Activated naive CD4-positive, alpha-beta T cell treated with anti-CD3 and anti-CD28 coated beads, Interleukin-2, amount 50 U/mL, for 24 hours (primary cell): ENCODE measurements around the gene TFDP1.
"Not testable (repeated sequence)": the region's sequence is repeated elsewhere in the genome, so short reads cannot be mapped to it uniquely, and the experiment has no call there.

Experiments used
- H3K27ac Mint-ChIP-seq: one replicate; pipeline ENCODE4 v1.8.0; 2021; ENCODE audit warnings: mild to moderate bottlenecking, mixed read lengths
- H3K27me3 Mint-ChIP-seq: one replicate; pipeline ENCODE4 v1.8.0; 2021; ENCODE audit warnings: mixed read lengths
- H3K36me3 Mint-ChIP-seq: one replicate; pipeline ENCODE4 v1.8.0; 2021; ENCODE audit warnings: mixed read lengths
- H3K4me1 Mint-ChIP-seq: one replicate; pipeline ENCODE4 v1.8.0; 2021; ENCODE audit warnings: mixed read lengths
- H3K4me3 Mint-ChIP-seq: one replicate; pipeline ENCODE4 v1.8.0; 2021; ENCODE audit warnings: mild to moderate bottlenecking, mixed read lengths
- H3K9me3 Mint-ChIP-seq: one replicate; pipeline ENCODE4 v1.8.0; 2021; ENCODE audit warnings: mixed read lengths

The TFDP1 gene

DNA sequence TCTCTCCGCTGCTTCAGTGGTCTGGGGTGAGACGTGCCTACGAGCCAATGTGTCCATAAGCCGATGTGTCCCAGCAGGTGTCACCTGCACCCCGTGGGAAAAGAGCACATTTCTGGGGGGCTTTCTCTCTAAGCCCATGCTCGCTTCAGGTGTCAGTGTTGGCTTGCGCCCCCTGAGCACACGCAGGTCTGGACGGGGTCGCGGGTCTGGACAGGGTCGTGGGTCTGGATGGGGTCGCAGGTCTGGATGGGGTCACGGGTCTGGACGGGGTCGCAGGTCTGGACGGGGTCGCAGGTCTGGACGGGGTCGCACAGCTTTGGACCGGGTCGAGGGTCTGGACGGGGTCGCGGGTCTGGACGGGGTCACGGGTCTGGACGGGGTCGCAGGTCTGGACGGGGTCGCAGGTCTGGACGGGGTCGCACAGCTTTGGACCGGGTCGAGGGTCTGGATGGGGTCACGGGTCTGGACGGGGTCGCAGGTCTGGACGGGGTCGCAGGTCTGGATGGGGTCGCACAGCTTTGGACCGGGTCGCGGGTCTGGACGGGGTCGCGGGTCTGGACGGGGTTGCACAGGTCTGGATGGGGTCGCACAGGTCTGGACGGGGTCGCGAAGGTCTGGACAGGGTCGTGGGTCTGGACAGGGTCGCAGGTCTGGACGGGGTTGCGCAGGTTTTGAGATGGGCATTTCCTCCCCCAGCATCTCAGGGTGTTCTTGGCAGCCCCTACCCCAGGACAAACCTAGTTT is 24.5 kb upstream of the TFDP1 start:
- Mint-ChIP-seq H3K4me3 (no peak overlapping the region), H3K27me3 (no peaks in the 10 kb centered on the region), H3K36me3 (no peaks in the 10 kb centered on the region), H3K9me3 (no peaks in the 10 kb centered on the region), H3K4me1 (peaks cover 4% of the 10 kb centered on the region), H3K27ac (no peak overlapping the region)

DNA sequence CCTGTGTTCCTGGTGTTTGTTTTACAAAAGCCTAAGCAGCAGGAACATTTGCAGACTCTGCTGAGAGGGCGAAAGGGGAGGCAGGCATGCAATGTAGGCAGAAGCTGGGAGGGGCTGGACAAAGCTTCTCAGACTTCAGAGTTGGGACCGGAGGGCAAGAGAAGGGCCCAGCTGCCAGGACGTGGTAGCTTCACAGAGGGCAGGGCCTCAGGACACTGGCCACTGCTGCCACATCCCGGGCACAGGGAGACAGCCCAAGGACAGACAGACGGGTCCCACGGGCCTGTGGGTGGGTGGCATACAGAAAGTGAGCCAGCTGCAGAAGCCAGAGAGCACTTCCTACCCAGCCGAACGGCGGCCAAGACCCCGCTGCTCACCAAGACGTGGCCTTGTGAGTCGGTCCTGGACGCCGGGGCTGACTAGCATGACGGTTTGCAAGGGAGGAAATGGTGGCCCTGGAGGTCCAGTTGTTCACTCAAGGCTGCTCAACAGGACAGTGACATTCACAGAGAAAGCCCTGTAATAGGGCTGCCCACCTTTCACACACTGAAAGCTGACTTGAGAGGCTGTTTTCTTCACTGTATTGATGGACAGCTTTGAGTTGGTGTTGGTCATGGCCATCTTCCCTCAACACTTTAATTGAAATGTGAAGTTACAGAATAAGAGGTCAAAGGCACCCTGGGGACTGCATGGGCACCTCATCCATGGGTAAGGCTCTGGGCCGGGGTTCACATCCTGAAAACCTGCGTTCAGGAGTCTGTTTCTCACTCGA is 23.7 kb upstream of the TFDP1 start:
- Mint-ChIP-seq H3K27ac (no peak overlapping the region), H3K4me3 (no peak overlapping the region), H3K27me3 (no peaks in the 10 kb centered on the region), H3K9me3 (no peaks in the 10 kb centered on the region), H3K36me3 (no peaks in the 10 kb centered on the region), H3K4me1 (peaks cover 4% of the 10 kb centered on the region)

DNA sequence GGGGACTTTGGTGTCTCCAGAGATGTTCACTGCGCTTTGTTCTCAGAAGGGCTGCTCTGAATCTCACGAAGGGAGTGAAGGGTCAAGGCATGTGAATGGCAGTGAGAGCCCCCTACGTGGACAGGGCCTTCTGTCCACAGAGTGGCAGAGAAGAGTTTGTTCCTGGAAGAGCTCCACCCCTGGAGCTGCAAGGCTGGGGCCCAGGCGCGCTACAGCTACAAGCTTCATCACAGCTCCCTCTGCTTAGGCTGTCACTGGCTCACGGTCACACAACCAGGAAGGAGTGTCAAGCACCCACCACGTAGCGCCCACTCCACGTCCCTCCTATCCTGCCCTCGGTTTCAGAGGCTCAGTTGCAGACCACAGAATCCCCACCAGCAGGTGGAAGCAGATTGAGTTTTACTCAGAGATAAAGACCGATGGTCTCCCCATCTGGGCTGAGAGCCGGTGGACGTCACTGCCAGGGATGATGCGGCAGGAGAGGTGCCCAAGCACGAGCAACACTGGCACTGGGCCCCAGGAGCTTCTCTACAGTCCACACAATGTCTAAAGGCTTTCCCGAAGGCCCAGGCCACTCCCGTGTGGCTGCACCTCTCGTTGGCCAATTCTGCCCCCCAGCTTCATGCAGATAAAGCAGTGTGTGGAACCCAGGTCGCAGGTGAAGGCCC is 23.0 kb upstream of the TFDP1 start:
- Mint-ChIP-seq H3K27ac (no peak overlapping the region), H3K27me3 (no peaks in the 10 kb centered on the region), H3K4me3 (no peak overlapping the region), H3K4me1 (peaks cover 4% of the 10 kb centered on the region), H3K36me3 (no peaks in the 10 kb centered on the region), H3K9me3 (no peaks in the 10 kb centered on the region)

- Mint-ChIP-seq H3K4me1 (peaks cover 4% of the 10 kb centered on the region), H3K4me3 (no peak overlapping the region), H3K9me3 (no peaks in the 10 kb centered on the region), H3K27me3 (no peaks in the 10 kb centered on the region), H3K27ac (no peak overlapping the region), H3K36me3 (no peaks in the 10 kb centered on the region)
These were observed 22.3 kb upstream of the TFDP1 start for GRCh38 chr13:113562085-113562749.

- Mint-ChIP-seq H3K4me1 (peaks cover 4% of the 10 kb centered on the region), H3K36me3 (no peaks in the 10 kb centered on the region), H3K4me3 (no peak overlapping the region), H3K9me3 (no peaks in the 10 kb centered on the region), H3K27me3 (no peaks in the 10 kb centered on the region), H3K27ac (no peak overlapping the region)
These were observed 21.7 kb upstream of the TFDP1 start for GRCh38 chr13:113562844-113563243.

DNA sequence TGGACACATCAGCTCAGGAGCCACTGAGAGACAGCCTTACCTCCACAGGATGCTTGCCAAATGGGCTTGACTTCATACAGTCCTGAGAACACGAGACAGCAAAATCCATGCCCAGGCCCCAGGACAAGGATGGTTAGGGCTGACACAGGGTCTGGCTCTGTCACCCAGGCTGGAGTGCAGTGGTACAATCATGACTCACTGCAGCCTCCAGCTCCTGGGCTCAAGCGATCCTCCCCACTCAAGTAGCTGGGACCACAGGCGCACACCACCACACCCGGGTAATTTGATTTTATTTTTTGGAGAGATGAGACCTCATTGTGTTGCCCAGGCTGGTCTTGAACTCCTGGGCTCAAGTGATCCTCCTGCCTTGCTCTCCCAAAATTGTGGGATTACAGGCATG is 21.0 kb upstream of the TFDP1 start:
- not testable (repeated sequence) for H3K4me1 Mint-ChIP-seq, H3K36me3 Mint-ChIP-seq, H3K27ac Mint-ChIP-seq, H3K9me3 Mint-ChIP-seq, H3K4me3 Mint-ChIP-seq, H3K27me3 Mint-ChIP-seq

DNA sequence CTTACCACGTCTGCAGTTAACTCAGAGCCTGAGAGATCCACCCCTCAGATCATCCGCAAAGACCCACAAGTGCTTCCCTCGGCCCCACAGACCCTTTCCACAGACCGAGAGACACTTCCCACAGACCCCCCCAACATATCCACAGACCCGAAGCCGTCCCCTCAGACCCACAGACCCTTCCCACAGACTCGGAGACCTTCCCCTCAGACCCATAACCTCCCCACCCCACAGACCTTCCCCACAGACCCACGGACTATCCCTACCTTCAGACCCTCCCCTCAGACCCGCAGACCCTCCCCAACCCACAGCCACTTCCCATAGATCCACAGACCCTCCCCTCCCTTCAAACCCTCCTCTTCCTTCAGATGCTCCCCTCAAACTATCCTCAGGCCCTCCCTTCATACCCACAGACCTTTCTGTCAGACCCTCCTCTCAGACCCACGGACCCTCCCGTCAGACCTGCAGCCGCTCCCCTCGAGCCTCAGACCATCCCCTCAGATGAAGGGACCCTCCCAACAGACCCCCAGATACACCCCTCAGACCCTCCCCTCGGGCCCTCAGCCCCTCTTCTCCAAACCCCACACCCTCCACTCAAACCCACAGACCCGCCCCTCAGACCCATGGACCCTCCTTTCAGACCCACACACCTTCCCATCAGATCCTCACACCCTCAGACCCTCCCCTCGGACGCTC is 20.1 kb upstream of the TFDP1 start:
- Mint-ChIP-seq H3K4me1 (peaks cover 4% of the 10 kb centered on the region), H3K36me3 (no peaks in the 10 kb centered on the region), H3K4me3 (no peak overlapping the region), H3K9me3 (no peaks in the 10 kb centered on the region), H3K27ac (no peak overlapping the region), H3K27me3 (no peaks in the 10 kb centered on the region)

- Mint-ChIP-seq H3K4me3 (no peak overlapping the region), H3K27me3 (no peaks in the 10 kb centered on the region), H3K36me3 (no peaks in the 10 kb centered on the region), H3K9me3 (no peaks in the 10 kb centered on the region), H3K4me1 (peaks cover 4% of the 10 kb centered on the region), H3K27ac (no peak overlapping the region)
These were observed 18.9 kb upstream of the TFDP1 start for GRCh38 chr13:113565526-113566226.

- Mint-ChIP-seq H3K9me3 (no peaks in the 10 kb centered on the region), H3K27me3 (no peaks in the 10 kb centered on the region), H3K4me3 (no peak overlapping the region), H3K27ac (no peak overlapping the region), H3K36me3 (no peaks in the 10 kb centered on the region), H3K4me1 (peaks cover 4% of the 10 kb centered on the region)
These were observed 18.4 kb upstream of the TFDP1 start for GRCh38 chr13:113566227-113566561.

GRCh38 chr13:113567681-113568080 is 16.9 kb upstream of the TFDP1 start:
- Mint-ChIP-seq H3K4me3 (no peak overlapping the region), H3K36me3 (no peaks in the 10 kb centered on the region), H3K27me3 (no peaks in the 10 kb centered on the region), H3K27ac (no peak overlapping the region), H3K9me3 (no peaks in the 10 kb centered on the region), H3K4me1 (peaks cover under 1% of the 10 kb centered on the region)

DNA sequence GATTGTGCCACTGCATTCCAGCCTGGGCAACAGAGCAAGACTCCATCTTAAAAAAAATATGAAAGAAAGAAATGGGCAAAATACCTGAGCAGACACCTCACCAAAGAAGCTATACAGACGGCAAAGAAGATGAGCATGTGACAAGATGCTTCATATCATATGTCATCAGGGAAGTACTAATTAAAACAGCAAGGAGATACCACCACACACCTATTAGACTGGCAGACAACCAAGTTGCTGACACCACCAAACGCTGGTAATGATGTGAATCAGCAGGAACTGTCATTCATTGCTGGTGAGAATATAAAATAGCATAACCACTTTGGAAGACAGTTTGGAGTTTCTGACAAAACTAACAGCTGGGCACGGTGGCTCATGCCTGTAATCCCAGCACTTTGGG is 11.5 kb upstream of the TFDP1 start:
- Mint-ChIP-seq H3K36me3 (peaks cover 7% of the 10 kb centered on the region), H3K9me3 (peaks cover 12% of the 10 kb centered on the region), H3K27me3 (peaks cover 2% of the 10 kb centered on the region), H3K27ac (no peak overlapping the region), H3K4me1 (no peaks in the 10 kb centered on the region), H3K4me3 (no peak overlapping the region)

DNA sequence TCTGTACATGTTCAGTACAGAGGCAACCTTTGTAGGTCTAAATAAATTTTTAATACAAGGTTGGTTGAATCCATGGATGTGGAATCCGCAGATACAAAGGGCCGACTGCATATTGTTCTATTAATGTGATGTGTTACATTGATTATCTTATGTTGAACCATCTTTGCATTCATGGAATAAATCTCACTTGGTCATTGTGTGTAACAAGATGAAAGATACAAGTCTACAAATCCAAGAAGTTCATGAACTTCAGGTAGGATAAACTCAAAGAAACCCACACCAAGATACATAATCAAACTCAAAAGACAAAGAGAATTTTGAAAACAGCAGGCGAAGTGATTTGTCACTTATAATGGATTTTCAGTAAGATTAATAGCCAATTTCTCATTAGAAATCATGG is 8.0 kb upstream of the TFDP1 start:
- H3K4me3 Mint-ChIP-seq: no peak overlapping the region
- peaks cover 12% of the 10 kb centered on the region for H3K9me3 Mint-ChIP-seq
- peaks cover 2% of the 10 kb centered on the region for H3K27me3 Mint-ChIP-seq
- H3K27ac Mint-ChIP-seq: no peak overlapping the region
- H3K36me3 Mint-ChIP-seq: peaks cover 7% of the 10 kb centered on the region
- no peaks in the 10 kb centered on the region for H3K4me1 Mint-ChIP-seq

DNA sequence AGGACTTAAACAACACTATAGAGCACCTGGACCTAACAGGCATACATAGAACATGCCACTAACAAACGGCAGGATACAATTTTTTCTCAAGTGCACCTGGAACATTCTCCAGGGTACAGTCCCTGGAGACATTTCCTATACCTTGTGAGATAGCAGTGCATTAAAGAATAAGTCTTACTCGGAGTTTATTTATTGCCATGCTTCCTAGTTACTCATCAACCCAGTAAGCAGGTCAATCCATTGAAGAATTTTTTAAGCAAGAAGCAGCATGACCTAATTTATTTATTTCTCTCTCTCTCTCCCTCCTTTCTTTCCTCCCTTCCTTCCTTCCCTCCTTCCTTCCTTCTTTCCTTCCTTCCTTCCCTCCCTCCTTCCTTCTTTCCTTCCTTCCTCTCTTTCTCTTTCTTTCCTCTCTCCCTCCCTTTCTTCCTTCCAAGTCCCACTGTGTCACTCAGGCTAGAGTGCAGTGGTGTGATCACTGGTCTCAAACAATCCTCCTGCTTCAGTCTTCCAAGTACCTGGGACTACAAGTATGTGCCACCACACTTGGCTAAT is 6.6 kb upstream of the TFDP1 start:
- H3K4me1 Mint-ChIP-seq: no peaks in the 10 kb centered on the region
- peaks cover 2% of the 10 kb centered on the region for H3K27me3 Mint-ChIP-seq
- no peak overlapping the region for H3K4me3 Mint-ChIP-seq
- peaks cover 12% of the 10 kb centered on the region for H3K9me3 Mint-ChIP-seq
- H3K27ac Mint-ChIP-seq: no peak overlapping the region
- peaks cover 6% of the 10 kb centered on the region for H3K36me3 Mint-ChIP-seq

GRCh38 chr13:113579686-113580085 is 4.9 kb upstream of the TFDP1 start:
- no peak overlapping the region for H3K4me3 Mint-ChIP-seq
- H3K36me3 Mint-ChIP-seq: peaks cover 5% of the 10 kb centered on the region
- H3K4me1 Mint-ChIP-seq: no peaks in the 10 kb centered on the region
- no peak overlapping the region for H3K27ac Mint-ChIP-seq
- peaks cover 12% of the 10 kb centered on the region for H3K9me3 Mint-ChIP-seq
- peaks cover 2% of the 10 kb centered on the region for H3K27me3 Mint-ChIP-seq

DNA sequence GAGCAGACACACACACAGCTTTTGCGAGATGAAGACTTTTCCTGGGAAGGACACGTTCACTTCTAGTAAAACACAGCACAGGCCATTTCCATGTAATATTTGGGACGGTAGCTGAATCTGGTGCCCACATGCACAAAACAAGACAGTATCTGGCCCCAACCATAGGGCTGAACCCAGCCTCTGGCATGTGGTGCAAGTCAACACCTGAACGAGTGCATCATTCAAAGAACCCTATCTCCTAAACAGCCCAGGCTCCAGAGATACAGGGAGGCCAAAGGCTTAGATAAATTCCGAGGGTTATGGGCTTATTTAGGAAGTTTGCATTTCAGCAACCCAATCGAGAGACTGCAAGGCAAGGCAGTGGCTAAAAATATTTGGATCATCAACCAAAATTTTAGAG is 2.7 kb upstream of the TFDP1 start:
- peaks cover 7% of the 10 kb centered on the region for H3K9me3 Mint-ChIP-seq
- H3K27ac Mint-ChIP-seq: no peak overlapping the region
- H3K36me3 Mint-ChIP-seq: peaks cover 4% of the 10 kb centered on the region
- no peak overlapping the region for H3K4me3 Mint-ChIP-seq
- H3K4me1 Mint-ChIP-seq: peaks cover 14% of the 10 kb centered on the region
- H3K27me3 Mint-ChIP-seq: no peaks in the 10 kb centered on the region
